ENCODE data around the gene ZNF667. TPM values are rescaled to one million over a fixed set of nuclear protein-coding genes. Genes with fewer than 3 reads are reported as not detected.

Gene ZNF667
- polyA plus RNA-seq, 1 donor (not counting 4 experiments of a cell fraction or from before 2014, with no cell fraction given): 4.1 TPM

DNA sequence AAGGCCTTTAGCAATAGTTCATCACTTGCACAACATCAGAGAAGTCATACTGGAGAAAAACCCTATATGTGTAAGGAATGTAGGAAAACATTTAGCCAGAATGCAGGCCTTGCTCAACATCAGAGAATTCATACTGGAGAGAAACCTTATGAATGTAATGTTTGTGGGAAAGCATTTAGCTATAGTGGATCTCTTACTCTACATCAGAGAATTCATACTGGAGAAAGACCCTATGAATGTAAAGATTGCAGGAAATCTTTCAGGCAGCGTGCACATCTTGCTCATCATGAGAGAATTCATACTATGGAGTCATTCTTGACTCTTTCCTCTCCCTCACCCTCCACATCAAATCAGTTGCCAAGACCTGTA is 53.2 kb downstream of the ZNF667 start:
- H3K27me3 ChIP-seq (ENCODE audit: control insufficient read depth, extremely low read depth, insufficient read depth, low read length): no peaks in the 10 kb centered on the region
- H3K9me3 ChIP-seq (ENCODE audit: control insufficient read depth, low read depth, low read length): peaks cover 33% of the 10 kb centered on the region
- peaks cover 0 to 3% of the 10 kb centered on the region in 2 experiments for H3K36me3 ChIP-seq (ENCODE audit: control insufficient read depth in 2 of 2, extremely low read depth in 1 of 2, insufficient read depth in 2 of 2, low read length in 2 of 2)
- H3K4me3 ChIP-seq (ENCODE audit: control insufficient read depth in 2 of 3, extremely low read depth in 1 of 3, insufficient read depth in 2 of 3, low read depth in 1 of 3, low read length in 3 of 3): no peak overlapping the region
- no peaks in the 10 kb centered on the region for H3K9me1 ChIP-seq (ENCODE audit: control insufficient read depth, extremely low read depth, insufficient read depth, low read length)
- DNase-seq (ENCODE audit: low read depth, low spot score): no peak
- H3K27ac ChIP-seq (ENCODE audit: control insufficient read depth, insufficient read depth, low read length): no peak overlapping the region
- dilution Hi-C loops (cut with MboI; ENCODE audit: extremely low pct_ligation_motif_present, low sequenced_read_pairs): no loop called here
- H2AFZ ChIP-seq (ENCODE audit: control insufficient read depth, low read length): no peak overlapping the region
- no peaks in the 10 kb centered on the region for H3K79me2 ChIP-seq (ENCODE audit: control insufficient read depth, insufficient read depth, low read length)
- no peak overlapping the region for H3K9ac ChIP-seq (ENCODE audit: control insufficient read depth, extremely low read depth, insufficient read depth, low read length)
- no peak overlapping the region for H3K4me2 ChIP-seq (ENCODE audit: control insufficient read depth, extremely low read depth, insufficient read depth, low read depth, low read length)
- TF ChIP-seq CTCF (optimal IDR thresholded peaks at IDR 0.05 in 1 of 3, IDR thresholded peaks at IDR 0.05 in 1 of 3, conservative IDR thresholded peaks at IDR 0.05 in 1 of 3; ENCODE audit: extremely low read depth in 1 of 3, insufficient read depth in 2 of 3, low read length in 3 of 3): no peak
- TF ChIP-seq EZH2 (IDR thresholded peaks at IDR 0.05; ENCODE audit: low read length): no peak
- no peak for FAIRE-seq
- H4K20me1 ChIP-seq (ENCODE audit: control insufficient read depth, extremely low read depth, insufficient read depth, low read length): no peaks in the 10 kb centered on the region
- no peaks in the 10 kb centered on the region for H3K4me1 ChIP-seq (ENCODE audit: control insufficient read depth, extremely low read depth, insufficient read depth, low read length)

- H3K27me3 ChIP-seq (ENCODE audit: control insufficient read depth, extremely low read depth, insufficient read depth, low read length): no peaks in the 10 kb centered on the region
- H3K79me2 ChIP-seq (ENCODE audit: control insufficient read depth, insufficient read depth, low read length): no peaks in the 10 kb centered on the region
- DNase-seq (ENCODE audit: low read depth, low spot score) (no peak), FAIRE-seq (no peak)
- peaks cover 33% of the 10 kb centered on the region for H3K9me3 ChIP-seq (ENCODE audit: control insufficient read depth, low read depth, low read length)
- no peak overlapping the region for H3K9ac ChIP-seq (ENCODE audit: control insufficient read depth, extremely low read depth, insufficient read depth, low read length)
- dilution Hi-C loops (cut with MboI; ENCODE audit: extremely low pct_ligation_motif_present, low sequenced_read_pairs): no loop called here
- no peak overlapping the region for H3K4me2 ChIP-seq (ENCODE audit: control insufficient read depth, extremely low read depth, insufficient read depth, low read depth, low read length)
- no peak overlapping the region for H3K27ac ChIP-seq (ENCODE audit: control insufficient read depth, insufficient read depth, low read length)
- no peak overlapping the region for H2AFZ ChIP-seq (ENCODE audit: control insufficient read depth, low read length)
- TF ChIP-seq CTCF (optimal IDR thresholded peaks at IDR 0.05 in 1 of 3, IDR thresholded peaks at IDR 0.05 in 1 of 3, conservative IDR thresholded peaks at IDR 0.05 in 1 of 3; ENCODE audit: extremely low read depth in 1 of 3, insufficient read depth in 2 of 3, low read length in 3 of 3): no peak
- H4K20me1 ChIP-seq (ENCODE audit: control insufficient read depth, extremely low read depth, insufficient read depth, low read length): no peaks in the 10 kb centered on the region
- no peaks in the 10 kb centered on the region for H3K9me1 ChIP-seq (ENCODE audit: control insufficient read depth, extremely low read depth, insufficient read depth, low read length)
- H3K4me3 ChIP-seq (ENCODE audit: control insufficient read depth in 2 of 3, extremely low read depth in 1 of 3, insufficient read depth in 2 of 3, low read depth in 1 of 3, low read length in 3 of 3): no peak overlapping the region
- H3K4me1 ChIP-seq (ENCODE audit: control insufficient read depth, extremely low read depth, insufficient read depth, low read length): no peaks in the 10 kb centered on the region
- peaks cover 0 to 3% of the 10 kb centered on the region in 2 experiments for H3K36me3 ChIP-seq (ENCODE audit: control insufficient read depth in 2 of 2, extremely low read depth in 1 of 2, insufficient read depth in 2 of 2, low read length in 2 of 2)
These were observed 53.7 kb downstream of the ZNF667 start for GRCh38 chr19:56423276-56423984.
